ES-I3 (cell line): ENCODE measurements around the gene ARHGEF28.

Experiments
- H3K36me3 ChIP-seq: 2 replicates; pipeline ENCODE4 v1.6.1; 2013; ENCODE audit warnings: mild to moderate bottlenecking, low read length, control low read depth, moderate library complexity; ENCODE audit not compliant: insufficient read depth
- H3K4me1 ChIP-seq: 2 replicates; pipeline ENCODE4 v1.6.1; 2013; ENCODE audit warnings: mild to moderate bottlenecking, control low read depth, low read length; ENCODE audit not compliant: insufficient read depth
- H3K9ac ChIP-seq: 2 replicates; pipeline ENCODE4 v1.6.1; 2013; ENCODE audit warnings: low read depth, mild to moderate bottlenecking, low read length, moderate library complexity
- H3K9me3 ChIP-seq: 2 replicates; pipeline ENCODE4 v1.6.1; 2013; ENCODE audit warnings: mild to moderate bottlenecking, low read length, moderate library complexity; ENCODE audit not compliant: control insufficient read depth, insufficient read depth

The ARHGEF28 gene, protein sequence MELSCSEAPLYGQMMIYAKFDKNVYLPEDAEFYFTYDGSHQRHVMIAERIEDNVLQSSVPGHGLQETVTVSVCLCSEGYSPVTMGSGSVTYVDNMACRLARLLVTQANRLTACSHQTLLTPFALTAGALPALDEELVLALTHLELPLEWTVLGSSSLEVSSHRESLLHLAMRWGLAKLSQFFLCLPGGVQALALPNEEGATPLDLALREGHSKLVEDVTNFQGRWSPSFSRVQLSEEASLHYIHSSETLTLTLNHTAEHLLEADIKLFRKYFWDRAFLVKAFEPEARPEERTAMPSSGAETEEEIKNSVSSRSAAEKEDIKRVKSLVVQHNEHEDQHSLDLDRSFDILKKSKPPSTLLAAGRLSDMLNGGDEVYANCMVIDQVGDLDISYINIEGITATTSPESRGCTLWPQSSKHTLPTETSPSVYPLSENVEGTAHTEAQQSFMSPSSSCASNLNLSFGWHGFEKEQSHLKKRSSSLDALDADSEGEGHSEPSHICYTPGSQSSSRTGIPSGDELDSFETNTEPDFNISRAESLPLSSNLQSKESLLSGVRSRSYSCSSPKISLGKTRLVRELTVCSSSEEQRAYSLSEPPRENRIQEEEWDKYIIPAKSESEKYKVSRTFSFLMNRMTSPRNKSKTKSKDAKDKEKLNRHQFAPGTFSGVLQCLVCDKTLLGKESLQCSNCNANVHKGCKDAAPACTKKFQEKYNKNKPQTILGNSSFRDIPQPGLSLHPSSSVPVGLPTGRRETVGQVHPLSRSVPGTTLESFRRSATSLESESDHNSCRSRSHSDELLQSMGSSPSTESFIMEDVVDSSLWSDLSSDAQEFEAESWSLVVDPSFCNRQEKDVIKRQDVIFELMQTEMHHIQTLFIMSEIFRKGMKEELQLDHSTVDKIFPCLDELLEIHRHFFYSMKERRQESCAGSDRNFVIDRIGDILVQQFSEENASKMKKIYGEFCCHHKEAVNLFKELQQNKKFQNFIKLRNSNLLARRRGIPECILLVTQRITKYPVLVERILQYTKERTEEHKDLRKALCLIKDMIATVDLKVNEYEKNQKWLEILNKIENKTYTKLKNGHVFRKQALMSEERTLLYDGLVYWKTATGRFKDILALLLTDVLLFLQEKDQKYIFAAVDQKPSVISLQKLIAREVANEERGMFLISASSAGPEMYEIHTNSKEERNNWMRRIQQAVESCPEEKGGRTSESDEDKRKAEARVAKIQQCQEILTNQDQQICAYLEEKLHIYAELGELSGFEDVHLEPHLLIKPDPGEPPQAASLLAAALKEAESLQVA (N-terminal part only)

DNA sequence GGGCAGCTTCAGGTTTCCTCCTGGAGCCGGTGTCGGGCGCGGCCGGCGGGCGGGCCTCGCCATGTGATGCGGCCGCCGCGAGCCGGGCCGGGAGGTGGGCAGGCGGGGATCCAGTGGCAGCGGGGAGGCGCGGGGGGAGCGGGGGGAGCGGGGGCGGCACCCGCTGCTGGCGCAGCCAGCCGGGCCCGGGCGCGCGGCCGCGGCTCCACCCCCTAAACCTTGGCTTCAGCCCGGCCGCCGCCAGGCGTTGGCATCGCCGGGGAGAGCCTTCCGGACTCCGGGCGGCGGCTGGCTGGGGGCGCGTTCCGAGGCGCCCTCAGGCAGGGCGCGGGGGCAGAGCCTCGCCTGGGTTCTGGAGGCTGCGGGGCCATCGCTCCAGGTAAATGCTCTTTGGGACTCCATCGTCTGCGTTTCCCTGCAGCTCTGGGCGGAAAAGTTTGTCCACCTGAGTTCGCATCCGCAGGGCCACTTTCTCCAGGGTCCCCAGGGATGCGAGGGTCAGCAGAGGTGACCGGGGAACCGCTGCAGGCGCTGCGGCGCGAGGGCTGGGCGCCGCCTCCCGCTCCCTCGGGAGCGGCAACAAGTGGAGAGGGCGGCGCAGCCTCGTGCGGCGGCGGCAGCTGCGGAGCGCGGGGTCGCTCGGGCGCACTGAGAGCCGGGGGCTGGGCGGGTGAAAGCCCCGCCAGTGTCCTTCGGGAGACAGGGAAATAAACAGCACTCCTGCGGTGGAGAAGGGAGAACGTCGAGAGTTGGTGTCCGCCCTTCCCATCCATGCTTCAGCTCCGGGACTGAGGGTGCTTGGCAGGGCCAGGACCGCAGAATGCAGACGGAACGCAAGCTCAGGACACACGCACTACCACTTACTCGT is at the start of gene ARHGEF28:
Gene ARHGEF28, plus strand, starts transcription at position 253 of the 868 bp plus-strand sequence. CDS start 58,656 bp downstream, outside the sequence.
- no peaks in the 10 kb centered on the region for H3K9me3 ChIP-seq
- H3K36me3 ChIP-seq, result no peaks in the 10 kb centered on the region
- H3K4me1 ChIP-seq, result peaks cover 14% of the 10 kb centered on the region; the same call in 1 of the 2 replicates
- peak within 1 kb of the TSS; percentile 67 for H3K9ac ChIP-seq

DNA sequence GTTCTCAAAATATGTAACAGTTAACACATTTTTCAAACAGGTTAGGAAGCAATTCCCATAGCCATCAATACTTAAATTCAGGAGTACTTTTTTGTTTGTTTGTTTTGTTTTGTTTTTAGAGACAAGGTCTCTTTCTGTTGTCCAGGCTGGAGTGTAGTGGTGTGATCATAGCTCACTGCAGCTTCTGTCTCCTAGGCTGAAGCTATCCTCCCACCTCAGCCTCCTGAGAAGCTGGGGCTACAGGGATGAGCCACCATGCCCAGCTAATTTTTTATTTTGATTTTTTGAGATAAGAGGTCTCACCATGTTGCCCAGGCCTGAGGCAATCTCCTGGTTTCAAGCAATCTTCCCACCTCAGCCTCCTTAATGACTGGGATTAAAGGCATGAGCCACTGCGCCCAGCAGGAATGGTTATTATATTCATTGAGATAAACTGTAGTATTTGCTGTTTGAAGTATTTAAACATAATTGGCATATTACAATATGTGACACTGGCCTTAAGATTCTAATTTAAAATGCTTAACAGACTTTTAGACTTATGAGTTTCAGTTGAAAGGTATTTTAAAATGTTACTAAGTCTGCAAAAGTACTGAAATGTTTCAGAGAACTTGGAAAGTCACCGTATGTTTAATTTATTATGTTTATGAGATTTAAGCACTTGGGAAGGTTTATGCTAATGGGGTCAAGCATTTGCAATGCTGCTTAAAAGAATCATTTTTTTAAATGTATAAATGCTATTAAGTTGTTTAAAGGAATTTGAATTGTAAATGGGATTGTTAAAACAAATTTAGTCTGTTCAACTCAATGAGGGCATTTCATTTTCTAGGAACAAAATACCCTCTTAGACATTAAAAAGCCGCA is 43.5 kb upstream of the ARHGEF28 start:
- Histone ChIP-seq H3K36me3 (peaks cover 12% of the 10 kb centered on the region), H3K9me3 (no peaks in the 10 kb centered on the region), H3K4me1 (no peaks in the 10 kb centered on the region), H3K9ac (no peak overlapping the region)

DNA sequence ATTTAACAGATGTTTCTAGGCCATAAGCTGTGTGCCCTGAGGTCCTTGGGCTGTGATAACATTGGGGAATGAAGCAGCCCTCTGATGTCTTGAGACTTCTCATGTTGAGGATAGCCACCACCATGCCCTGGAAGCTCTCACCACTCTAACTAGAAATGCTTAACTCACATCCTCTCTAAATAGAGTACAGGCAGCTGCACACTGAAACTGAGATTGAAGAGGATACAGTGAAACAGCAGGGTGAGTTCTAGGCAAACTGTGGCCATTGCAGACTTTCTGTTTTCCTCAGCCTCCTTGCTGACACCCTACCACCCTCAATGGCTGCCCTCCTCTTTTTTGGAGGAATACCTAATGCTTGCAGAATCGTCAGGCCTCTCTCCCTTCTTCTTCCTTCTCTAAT is 38.1 kb upstream of the ARHGEF28 start:
- H3K9me3 ChIP-seq, result no peaks in the 10 kb centered on the region
- H3K36me3 ChIP-seq, result no peaks in the 10 kb centered on the region
- H3K4me1 ChIP-seq, result no peaks in the 10 kb centered on the region
- no peak overlapping the region for H3K9ac ChIP-seq

DNA sequence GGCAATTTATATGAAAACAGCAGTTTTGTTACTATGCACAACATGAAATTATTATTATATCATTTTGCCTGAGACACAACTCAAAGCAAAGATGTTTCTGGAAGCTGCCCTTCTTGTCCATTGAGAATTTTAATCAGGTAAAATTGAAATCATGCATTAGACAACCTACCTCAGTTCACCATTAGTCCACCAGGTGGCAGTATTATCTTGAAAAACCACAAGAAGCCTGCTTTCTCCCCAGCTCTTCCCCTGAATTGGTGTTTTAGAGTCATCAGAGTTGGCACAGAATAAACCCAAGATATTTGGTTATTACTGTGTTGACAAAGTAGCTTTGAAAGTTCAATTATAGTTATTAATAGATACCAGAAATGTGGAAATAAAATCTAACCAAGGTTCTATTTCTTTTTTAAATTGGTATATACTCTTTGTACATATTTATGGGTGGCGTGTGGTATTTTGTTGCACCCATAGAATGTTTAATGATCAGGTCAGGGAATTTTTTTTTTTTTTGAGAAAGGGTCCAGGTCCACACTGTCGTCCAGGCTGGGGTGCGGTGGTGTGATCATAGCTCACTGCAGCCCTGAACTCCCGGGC is 34.8 kb upstream of the ARHGEF28 start:
- H3K9me3 ChIP-seq, result no peaks in the 10 kb centered on the region
- H3K9ac ChIP-seq, result no peak overlapping the region
- H3K4me1 ChIP-seq, result no peaks in the 10 kb centered on the region
- H3K36me3 ChIP-seq, result no peaks in the 10 kb centered on the region

GRCh38 chr5:73591698-73592501 is 34.1 kb upstream of the ARHGEF28 start:
- H3K9me3 ChIP-seq, result no peaks in the 10 kb centered on the region
- no peak overlapping the region for H3K9ac ChIP-seq
- no peaks in the 10 kb centered on the region for H3K36me3 ChIP-seq
- no peaks in the 10 kb centered on the region for H3K4me1 ChIP-seq

- no peaks in the 10 kb centered on the region for H3K9me3 ChIP-seq
- no peaks in the 10 kb centered on the region for H3K36me3 ChIP-seq
- H3K4me1 ChIP-seq, result no peaks in the 10 kb centered on the region
- no peak overlapping the region for H3K9ac ChIP-seq
These were observed 33.4 kb upstream of the ARHGEF28 start for GRCh38 chr5:73592551-73592950.

GRCh38 chr5:73596705-73597328 is 29.2 kb upstream of the ARHGEF28 start:
- Histone ChIP-seq H3K9me3 (no peaks in the 10 kb centered on the region), H3K36me3 (no peaks in the 10 kb centered on the region), H3K9ac (no peak overlapping the region), H3K4me1 (no peaks in the 10 kb centered on the region)

DNA sequence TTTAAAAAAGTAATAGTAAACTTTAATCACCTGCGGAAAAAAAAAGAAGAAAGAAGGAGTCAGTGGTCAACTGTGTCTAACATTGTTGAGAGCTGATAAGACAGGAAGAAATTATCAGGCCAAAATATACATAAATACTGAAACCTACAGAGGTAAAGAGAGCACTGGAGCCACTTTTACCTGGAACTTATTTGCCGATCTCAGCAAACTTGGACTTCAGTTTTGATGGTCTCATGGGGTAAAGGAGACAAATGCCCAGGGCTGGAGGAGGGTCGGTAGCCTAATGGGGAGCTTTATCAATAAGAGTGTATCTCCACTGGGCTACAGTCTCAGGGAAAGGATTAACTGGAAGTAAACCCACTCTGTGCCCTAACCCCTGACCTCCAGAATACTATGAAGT is 26.6 kb upstream of the ARHGEF28 start:
- Histone ChIP-seq H3K36me3 (no peaks in the 10 kb centered on the region), H3K4me1 (no peaks in the 10 kb centered on the region), H3K9me3 (no peaks in the 10 kb centered on the region), H3K9ac (no peak overlapping the region)

GRCh38 chr5:73603998-73604397 is 22.0 kb upstream of the ARHGEF28 start:
- Histone ChIP-seq H3K9me3 (no peaks in the 10 kb centered on the region), H3K36me3 (no peaks in the 10 kb centered on the region), H3K9ac (no peak overlapping the region), H3K4me1 (no peaks in the 10 kb centered on the region)

DNA sequence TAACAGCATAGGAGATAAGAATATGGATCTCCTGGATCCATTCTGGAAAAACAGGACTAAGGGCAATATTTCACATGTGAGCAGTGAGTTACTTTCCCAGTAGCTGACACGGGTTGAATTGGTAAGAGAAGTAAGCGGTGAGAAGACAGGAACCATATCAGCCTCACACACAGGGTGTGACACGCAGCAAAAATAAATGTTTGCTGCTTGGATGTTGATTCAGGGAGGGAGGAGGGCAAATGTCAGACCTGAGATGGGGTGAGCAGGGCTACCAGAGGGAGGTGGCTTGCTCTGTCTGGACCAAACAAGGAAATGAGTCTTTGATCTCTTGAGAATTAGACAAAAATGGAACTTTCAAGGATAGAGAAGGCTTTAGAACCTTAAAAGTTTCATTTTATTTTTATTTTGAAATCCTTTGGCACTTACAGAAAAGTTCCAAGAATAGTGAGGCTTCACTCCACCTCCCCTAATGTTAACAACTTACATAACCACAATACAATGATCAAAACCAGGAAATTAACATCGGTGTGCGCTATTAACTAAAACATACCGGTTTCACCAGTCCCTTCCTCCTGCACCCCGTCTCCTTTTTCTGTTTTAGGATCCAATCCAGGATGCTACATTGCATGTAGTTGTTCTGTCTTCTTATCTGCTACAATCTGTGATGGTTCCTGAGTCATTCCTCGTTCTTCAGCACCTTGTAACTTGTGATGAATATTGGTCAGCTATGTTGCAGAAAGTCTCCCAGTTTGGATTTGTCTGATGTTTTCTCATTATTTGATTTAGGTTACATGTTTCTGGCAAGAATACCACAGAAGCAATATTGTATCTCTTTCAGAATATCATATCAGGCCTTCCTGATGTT is 20.5 kb upstream of the ARHGEF28 start:
- Histone ChIP-seq H3K4me1 (no peaks in the 10 kb centered on the region), H3K9ac (no peak overlapping the region), H3K36me3 (no peaks in the 10 kb centered on the region), H3K9me3 (no peaks in the 10 kb centered on the region)

DNA sequence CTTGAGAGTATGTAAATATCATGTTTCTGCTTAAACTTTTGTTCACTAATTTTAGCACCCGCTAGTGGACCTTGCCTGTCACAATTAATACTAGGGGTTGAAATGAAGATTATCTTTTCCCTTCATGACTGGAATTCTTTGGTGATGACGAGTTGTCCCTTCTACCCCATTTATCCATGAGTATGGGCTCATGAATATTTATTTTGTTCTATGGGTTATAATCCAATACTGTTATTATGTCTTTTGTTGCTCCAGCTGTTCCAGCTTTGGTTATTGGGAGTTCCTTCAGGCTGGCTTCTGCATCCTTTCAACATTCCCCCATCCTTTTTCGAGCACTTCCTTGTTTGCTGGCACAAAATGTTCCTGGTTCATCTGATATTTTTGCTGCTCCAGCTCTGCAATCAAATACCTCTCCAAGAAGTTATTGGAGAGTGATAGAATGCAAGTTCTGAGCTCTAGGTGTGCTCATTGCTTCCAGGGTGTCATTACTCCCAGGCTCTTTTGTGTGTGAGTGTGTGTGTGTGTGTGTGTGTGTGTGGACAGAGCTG is 19.7 kb upstream of the ARHGEF28 start:
- Histone ChIP-seq H3K4me1 (no peaks in the 10 kb centered on the region), H3K9ac (no peak overlapping the region), H3K36me3 (no peaks in the 10 kb centered on the region), H3K9me3 (no peaks in the 10 kb centered on the region)
